SU-DHL-6 (cell line): ENCODE data around the gene TUBG1.

ENCODE experiments used
- H2AFZ ChIP-seq: fragments of 200-600 bp; sonication (generic); 2 replicates; pipeline ENCODE4 v1.6.1; 2014; ENCODE audit warnings: low read depth, mild to moderate bottlenecking, moderate library complexity, mixed read lengths, antibody characterized with exemption, low read length; ENCODE audit not compliant: severe bottlenecking
- H3F3A ChIP-seq: fragments of 200-600 bp; shearing (Covaris generic); 2 replicates; pipeline ENCODE4 v1.6.0; 2016; ENCODE audit warnings: antibody characterized with exemption, mild to moderate bottlenecking; ENCODE audit not compliant: insufficient read depth
- H3K27ac ChIP-seq: fragments of 200-600 bp; sonication (generic); 2 replicates; pipeline ENCODE4 v1.5.1; 2016; ENCODE audit warnings: low read depth, mild to moderate bottlenecking, low read length, moderate library complexity, mixed read lengths
- H3K27me3 ChIP-seq: fragments of 200-600 bp; sonication (generic), shearing (Covaris generic); 2 replicates; pipeline ENCODE4 v1.6.0; 2014; ENCODE audit warnings: mild to moderate bottlenecking, low read length
- H3K36me3 ChIP-seq: fragments of 200-600 bp; sonication (generic); 2 replicates; pipeline ENCODE4 v1.6.1; 2014; ENCODE audit warnings: mild to moderate bottlenecking, low read length, mixed read lengths
- H3K4me2 ChIP-seq: fragments of 300-600, 200-600 bp; shearing (Covaris generic), sonication (generic); 2 replicates; pipeline ENCODE4 v1.6.0; 2014; ENCODE audit warnings: low read length, low read depth, mild to moderate bottlenecking; ENCODE audit not compliant: poor library complexity, severe bottlenecking
- H3K4me3 ChIP-seq: fragments of 200-600 bp; sonication (generic); 2 replicates; pipeline ENCODE4 v1.5.1; 2014; ENCODE audit warnings: antibody characterized with exemption, low read length, mild to moderate bottlenecking, mixed read lengths; ENCODE audit not compliant: insufficient read depth, poor library complexity, severe bottlenecking
- H3K79me2 ChIP-seq: fragments of 200-600 bp; sonication (generic); 2 replicates; pipeline ENCODE4 v1.6.1; 2014; ENCODE audit warnings: mild to moderate bottlenecking, low read length, moderate library complexity; ENCODE audit not compliant: insufficient read depth
- H3K9ac ChIP-seq: fragments of 200-600 bp; sonication (generic); 2 replicates; pipeline ENCODE4 v1.7.0; 2014; ENCODE audit warnings: mild to moderate bottlenecking, low read length
- H3K9me2 ChIP-seq: fragments of 200-600 bp; sonication (generic); replicated peaks from 2 replicates; pipeline ENCODE4 v1.6.1; 2014; ENCODE audit warnings: low read length; ENCODE audit not compliant: insufficient read depth
- H3K9me3 ChIP-seq: fragments of 200-600 bp; sonication (generic); 2 replicates; pipeline ENCODE4 v1.6.1; 2014; ENCODE audit warnings: low read length, mixed read lengths; ENCODE audit not compliant: insufficient read depth
- H4K20me1 ChIP-seq: fragments of 200-600 bp; sonication (generic); 2 replicates; pipeline ENCODE4 v1.6.1; 2014; ENCODE audit warnings: low read depth, mild to moderate bottlenecking, antibody characterized with exemption, low read length, moderate library complexity, mixed read lengths
- EZH2phosphoT487 ChIP-seq: fragments of 200-600 bp; sonication (generic), shearing (Covaris generic); conservative IDR thresholded peaks from 2 replicates; pipeline ENCODE4 v1.6.1; 2018; ENCODE audit warnings: mild to moderate bottlenecking, antibody characterized with exemption, low read length, moderate library complexity, mixed read lengths
- TF ChIP-seq, protein P1 (sequence below): fragments of 200-600 bp; sonication (generic); IDR thresholded peaks from one replicate; pipeline ENCODE4 v1.5.1; 2017; ENCODE audit warnings: antibody characterized with exemption, mild to moderate bottlenecking, low read length, moderate library complexity; ENCODE audit not compliant: insufficient read depth, poor library complexity, severe bottlenecking

TUBG1 gene

DNA sequence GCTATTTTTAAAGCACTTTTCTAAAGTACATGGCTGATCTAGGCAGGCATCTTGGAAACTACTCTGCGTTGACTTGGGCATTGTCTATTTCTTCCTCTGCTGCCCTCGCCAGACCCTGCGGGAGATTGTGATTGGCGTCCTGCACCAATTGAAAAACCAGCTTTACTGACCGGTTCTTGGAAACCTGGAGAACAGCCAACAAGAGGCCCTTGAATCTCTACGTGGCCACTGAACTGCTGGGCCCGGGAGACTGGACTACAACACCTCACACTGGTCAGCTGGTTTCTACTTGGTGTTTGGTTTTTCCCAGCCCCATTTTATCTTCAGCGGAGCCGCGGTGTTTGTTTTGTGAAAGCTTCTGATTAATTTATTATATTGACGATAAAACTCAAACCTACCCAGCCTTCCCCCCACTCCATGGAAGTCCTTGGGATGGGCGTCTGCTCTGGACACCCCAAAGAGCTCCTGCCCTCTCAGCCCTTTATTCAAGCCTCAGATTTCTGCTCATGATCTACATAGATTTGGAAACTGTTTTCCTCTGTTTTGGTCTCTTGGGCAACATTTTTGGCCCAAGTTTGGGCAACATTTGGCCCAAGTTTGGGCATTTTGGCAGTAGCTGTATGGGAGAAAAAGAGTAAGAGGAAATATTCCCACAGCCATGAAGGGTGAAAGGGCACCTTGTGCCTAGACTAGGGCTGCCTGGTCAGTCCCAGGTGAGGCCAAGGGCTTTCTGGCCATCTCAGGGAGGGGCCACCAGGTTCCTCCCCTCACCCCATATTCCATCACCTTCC is 37.9 kb upstream of the TUBG1 start:
- Histone ChIP-seq H3K36me3 (peaks cover 17% of the 10 kb centered on the region; the same call in 1 of the 2 replicates), H3K27me3 (no peaks in the 10 kb centered on the region), H3K4me2 (no peak overlapping the region), H3K27ac (no peak overlapping the region), H4K20me1 (no peaks in the 10 kb centered on the region), H3F3A (peaks cover 25% of the 10 kb centered on the region; the same call in 1 of the 2 replicates), H3K9me2 (no peaks in the 10 kb centered on the region), H3K9me3 (no peaks in the 10 kb centered on the region), H3K4me3 (no peak overlapping the region), H2AFZ (no peak overlapping the region), H3K9ac (no peak overlapping the region), H3K79me2 (peaks cover 15% of the 10 kb centered on the region)
- TF ChIP-seq EZH2phosphoT487 = no peak
- TF ChIP-seq, protein P1, sequence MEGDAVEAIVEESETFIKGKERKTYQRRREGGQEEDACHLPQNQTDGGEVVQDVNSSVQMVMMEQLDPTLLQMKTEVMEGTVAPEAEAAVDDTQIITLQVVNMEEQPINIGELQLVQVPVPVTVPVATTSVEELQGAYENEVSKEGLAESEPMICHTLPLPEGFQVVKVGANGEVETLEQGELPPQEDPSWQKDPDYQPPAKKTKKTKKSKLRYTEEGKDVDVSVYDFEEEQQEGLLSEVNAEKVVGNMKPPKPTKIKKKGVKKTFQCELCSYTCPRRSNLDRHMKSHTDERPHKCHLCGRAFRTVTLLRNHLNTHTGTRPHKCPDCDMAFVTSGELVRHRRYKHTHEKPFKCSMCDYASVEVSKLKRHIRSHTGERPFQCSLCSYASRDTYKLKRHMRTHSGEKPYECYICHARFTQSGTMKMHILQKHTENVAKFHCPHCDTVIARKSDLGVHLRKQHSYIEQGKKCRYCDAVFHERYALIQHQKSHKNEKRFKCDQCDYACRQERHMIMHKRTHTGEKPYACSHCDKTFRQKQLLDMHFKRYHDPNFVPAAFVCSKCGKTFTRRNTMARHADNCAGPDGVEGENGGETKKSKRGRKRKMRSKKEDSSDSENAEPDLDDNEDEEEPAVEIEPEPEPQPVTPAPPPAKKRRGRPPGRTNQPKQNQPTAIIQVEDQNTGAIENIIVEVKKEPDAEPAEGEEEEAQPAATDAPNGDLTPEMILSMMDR = no peak

DNA sequence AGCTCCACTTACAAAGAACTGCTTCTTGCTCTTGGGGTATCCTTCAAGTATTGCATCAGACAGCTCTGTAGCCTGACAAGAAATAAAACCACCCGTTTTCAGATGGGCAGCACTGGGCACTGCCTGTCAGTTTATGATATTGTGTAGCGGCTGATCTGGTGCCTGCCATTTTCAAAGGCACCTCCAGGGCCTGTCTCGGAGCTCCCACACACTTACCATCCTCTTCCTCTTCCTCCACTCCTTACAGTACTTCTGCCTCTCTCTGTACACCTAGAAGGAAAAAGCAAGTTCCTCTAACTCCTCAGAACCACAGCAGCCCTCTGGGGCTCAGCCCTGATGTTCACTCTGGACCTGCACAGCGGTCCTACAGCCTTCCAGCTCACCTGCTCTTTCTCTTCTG is 36.4 kb upstream of the TUBG1 start:
- Histone ChIP-seq H3K9me2 (no peaks in the 10 kb centered on the region), H3K36me3 (peaks cover 17% of the 10 kb centered on the region; the same call in 1 of the 2 replicates), H3K79me2 (peaks cover 12% of the 10 kb centered on the region; the same call in 1 of the 2 replicates), H2AFZ (no peak overlapping the region), H3K27me3 (no peaks in the 10 kb centered on the region), H3F3A (peaks cover 30% of the 10 kb centered on the region), H3K27ac (no peak overlapping the region), H3K9me3 (no peaks in the 10 kb centered on the region), H3K4me2 (no peak overlapping the region), H3K4me3 (no peak overlapping the region), H3K9ac (no peak overlapping the region), H4K20me1 (no peaks in the 10 kb centered on the region)
- TF ChIP-seq EZH2phosphoT487 = no peak
- TF ChIP-seq, protein P1 = no peak

DNA sequence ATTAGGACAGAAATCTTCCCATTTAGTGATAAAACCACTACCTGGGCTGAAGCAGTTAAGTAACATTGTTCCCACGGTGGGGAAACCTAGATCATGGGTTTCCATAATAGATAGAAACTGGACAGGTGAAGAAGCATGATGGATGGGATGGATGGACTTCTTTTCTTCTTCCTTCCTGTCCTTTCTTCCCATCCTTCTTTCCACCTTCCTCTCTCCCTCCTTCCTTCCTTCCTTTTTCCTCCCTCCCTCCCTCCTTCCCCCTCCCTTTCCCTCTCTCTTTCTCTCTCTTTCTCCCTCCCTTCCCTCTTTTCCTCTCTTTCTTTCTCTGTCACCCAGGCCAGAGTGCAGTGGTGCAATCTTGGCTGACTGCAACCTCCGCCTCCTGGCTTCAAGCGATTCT is 35.0 kb upstream of the TUBG1 start:
- peaks cover 42% of the 10 kb centered on the region for H3F3A ChIP-seq
- no peaks in the 10 kb centered on the region for H3K9me2 ChIP-seq
- no peak for TF ChIP-seq EZH2phosphoT487
- TF ChIP-seq, protein P1 = no peak
- H3K27ac ChIP-seq = no peak overlapping the region
- H3K9ac ChIP-seq = no peak overlapping the region
- H3K79me2 ChIP-seq = peaks cover 7% of the 10 kb centered on the region; the same call in 1 of the 2 replicates
- no peak overlapping the region for H2AFZ ChIP-seq
- no peak overlapping the region for H3K4me2 ChIP-seq
- H3K9me3 ChIP-seq = no peaks in the 10 kb centered on the region
- H3K27me3 ChIP-seq = no peaks in the 10 kb centered on the region
- no peak overlapping the region for H3K4me3 ChIP-seq
- peaks cover 17% of the 10 kb centered on the region; the same call in 1 of the 2 replicates for H3K36me3 ChIP-seq
- no peaks in the 10 kb centered on the region for H4K20me1 ChIP-seq
